HG03066 (cell line): ENCODE data around the gene SPATA7.

Source experiments
- ATAC-seq: cut with Tn5 transposase; IDR thresholded peaks from one replicate; pipeline ENCODE4 v1.9.1; 2021; ENCODE audit warnings: low read depth; ENCODE audit not compliant: unreplicated experiment

Gene SPATA7

GRCh38 chr14:88417594-88417993 lies 32.1 kb downstream of the SPATA7 start:
- no peak for ATAC-seq

- no peak for ATAC-seq
These were observed 34.7 kb downstream of the SPATA7 start for GRCh38 chr14:88420187-88420586.

GRCh38 chr14:88421286-88421685 lies 35.8 kb downstream of the SPATA7 start:
- ATAC-seq, result no peak

GRCh38 chr14:88422047-88422446 lies 36.6 kb downstream of the SPATA7 start:
- no peak for ATAC-seq

GRCh38 chr14:88422919-88423650 lies 37.6 kb downstream of the SPATA7 start:
- ATAC-seq, result no peak

- ATAC-seq, result no peak
These were observed 39.1 kb downstream of the SPATA7 start for GRCh38 chr14:88424573-88424972.

- ATAC-seq, result no peak
These were observed 40.8 kb downstream of the SPATA7 start for GRCh38 chr14:88426271-88426670.

GRCh38 chr14:88430976-88431375 lies 45.5 kb downstream of the SPATA7 start:
- ATAC-seq, result no peak

GRCh38 chr14:88437658-88438057 lies 52.2 kb downstream of the SPATA7 start:
- ATAC-seq, result no peak

- no peak for ATAC-seq
These were observed 53.6 kb downstream of the SPATA7 start for GRCh38 chr14:88439088-88439487.

- ATAC-seq, result no peak
These were observed 66.8 kb downstream of the SPATA7 start for GRCh38 chr14:88452231-88452630.

- no peak for ATAC-seq
These were observed 69.4 kb downstream of the SPATA7 start for GRCh38 chr14:88454886-88455285.

GRCh38 chr14:88463318-88463717 lies 77.9 kb downstream of the SPATA7 start:
- ATAC-seq, result no peak

GRCh38 chr14:88468406-88468805 lies 82.9 kb downstream of the SPATA7 start:
- no peak for ATAC-seq

GRCh38 chr14:88470542-88471440 lies 85.3 kb downstream of the SPATA7 start:
- no peak for ATAC-seq

- no peak for ATAC-seq
These were observed 88.3 kb downstream of the SPATA7 start for GRCh38 chr14:88473791-88474190.

GRCh38 chr14:88476214-88476774 lies 90.8 kb downstream of the SPATA7 start:
- ATAC-seq, result no peak

- no peak for ATAC-seq
These were observed 91.4 kb downstream of the SPATA7 start for GRCh38 chr14:88476825-88477224.

GRCh38 chr14:88477513-88478250 lies 92.2 kb downstream of the SPATA7 start:
- no peak for ATAC-seq

- ATAC-seq, result no peak
These were observed 93.5 kb downstream of the SPATA7 start for GRCh38 chr14:88478931-88479330.

- ATAC-seq, result no peak
These were observed 94.1 kb downstream of the SPATA7 start for GRCh38 chr14:88479574-88479987.
